Activated naive CD8-positive, alpha-beta T cell treated with anti-CD3 and anti-CD28 coated beads, Interleukin-2, amount 10 ng/mL, durations not matched to agents 7 days and 5 days (primary cell): ENCODE data around the gene CCKAR. TPM values are rescaled to one million over a fixed set of nuclear protein-coding genes. Genes with fewer than 3 reads are reported as not detected.
"Not testable (repeated sequence)": the region's sequence is repeated elsewhere in the genome, so short reads cannot be mapped to it uniquely, and the experiment has no call there.

Source experiments
- ATAC-seq: fragments of 150-1000 bp; cut with Tn5 transposase; one replicate; pipeline ENCODE4 v1.10.0; 2021; ENCODE audit warnings: low read depth, moderate library complexity
- POLR2A ChIA-PET: fragments of 350-600 bp; sonication (Branson Sonifier 250); formaldehyde crosslinking; loops from one replicate; lab custom pipeline; 2021; ENCODE audit warnings: antibody characterized with exemption; lab: Charles Lee
- DNase-seq: peaks from one replicate; pipeline ENCODE4 v3.0.0; 2021
- H3K27ac Mint-ChIP-seq: one replicate; pipeline ENCODE4 v1.8.0; 2022; ENCODE audit warnings: mild to moderate bottlenecking, mixed read lengths
- H3K27me3 Mint-ChIP-seq: one replicate; pipeline ENCODE4 v1.8.0; 2022; ENCODE audit warnings: mild to moderate bottlenecking, moderate library complexity, mixed read lengths
- H3K36me3 Mint-ChIP-seq: one replicate; pipeline ENCODE4 v1.8.0; 2021; ENCODE audit warnings: mild to moderate bottlenecking, mixed read lengths
- H3K4me1 Mint-ChIP-seq: one replicate; pipeline ENCODE4 v1.8.0; 2021; ENCODE audit warnings: mixed read lengths
- H3K4me3 Mint-ChIP-seq: one replicate; pipeline ENCODE4 v1.8.0; 2022; ENCODE audit warnings: mild to moderate bottlenecking, moderate library complexity, mixed read lengths
- H3K9me3 Mint-ChIP-seq: one replicate; pipeline ENCODE4 v1.8.0; 2021; ENCODE audit warnings: mixed read lengths
- total RNA-seq, 2 experiments: library from RNA; stranded (reverse); gene quantifications; one replicate each; pipeline ENCODE4 v1.2.3, GENCODE V29; 2021

CCKAR gene
- total RNA-seq, 2 experiments from 2014 or later, result not detected

DNA sequence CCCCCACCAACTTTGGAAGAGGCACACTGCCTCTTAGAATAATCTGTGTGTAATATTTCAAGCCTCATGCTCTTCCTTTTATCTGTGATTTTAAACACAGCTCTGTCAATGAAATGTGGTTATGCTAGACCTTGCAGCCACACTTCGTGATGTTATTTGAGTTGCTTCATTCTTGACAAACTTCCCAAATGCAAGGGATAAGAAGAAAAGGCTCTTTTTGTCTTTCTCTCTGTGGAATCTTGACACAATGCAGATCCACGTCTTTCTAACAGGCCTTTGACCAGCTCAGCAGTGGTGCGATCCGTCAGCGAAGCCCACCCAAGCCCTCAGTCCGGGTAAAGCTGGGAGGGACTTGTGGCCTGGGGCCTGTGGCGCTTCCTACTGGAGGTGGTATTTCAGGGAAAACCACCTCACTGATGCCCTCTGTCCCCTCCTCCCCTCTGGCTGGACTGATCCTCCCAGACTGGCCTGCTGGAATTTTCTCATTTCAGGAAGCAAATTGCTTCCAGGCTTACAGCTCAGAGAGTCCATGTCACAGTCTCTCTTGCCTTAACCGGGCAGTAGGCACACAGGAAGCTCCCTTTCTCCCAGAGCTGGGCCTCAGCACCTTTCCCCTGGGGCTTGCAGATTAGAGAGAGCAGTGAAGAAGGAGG, 19.5 kb upstream of the CCKAR start:
- Mint-ChIP-seq H3K9me3 (peaks cover 2% of the 10 kb centered on the region), H3K4me1 (no peaks in the 10 kb centered on the region), H3K36me3 (no peaks in the 10 kb centered on the region), H3K4me3 (no peak overlapping the region), H3K27me3 (peaks cover 3% of the 10 kb centered on the region), H3K27ac (no peak overlapping the region)
- ATAC-seq, result no peak
- DNase-seq, result no peak
- POLR2A ChIA-PET, result no interaction called here

DNA sequence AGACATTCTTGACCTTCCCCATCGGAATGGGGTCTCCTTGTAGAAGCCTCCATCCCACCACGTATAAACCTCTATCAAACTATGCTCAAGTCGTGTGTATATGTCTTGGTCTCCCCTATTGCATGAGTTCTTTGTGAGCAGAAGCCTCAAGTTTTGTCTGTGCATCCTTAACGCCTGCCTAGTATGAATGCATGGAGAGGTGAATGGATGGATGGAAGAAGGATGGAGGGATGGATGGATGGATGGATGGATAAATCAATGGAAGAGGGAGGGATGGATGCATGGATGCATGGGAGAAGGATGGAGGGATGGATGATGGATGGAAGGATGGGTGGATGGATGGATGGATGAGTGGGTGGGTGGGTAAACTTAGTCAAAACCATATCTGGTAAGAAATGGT, 17.0 kb upstream of the CCKAR start:
- Mint-ChIP-seq H3K36me3 (no peaks in the 10 kb centered on the region), H3K27ac (no peak overlapping the region), H3K27me3 (peaks cover 3% of the 10 kb centered on the region), H3K9me3 (peaks cover 2% of the 10 kb centered on the region), H3K4me1 (no peaks in the 10 kb centered on the region), H3K4me3 (no peak overlapping the region)
- no peak for DNase-seq
- ATAC-seq, result no peak
- POLR2A ChIA-PET, result no interaction called here

- H3K27me3 Mint-ChIP-seq, result peaks cover 1% of the 10 kb centered on the region
Measured at GRCh38 chr4:26503844-26504243, 13.6 kb upstream of the CCKAR start.

DNA sequence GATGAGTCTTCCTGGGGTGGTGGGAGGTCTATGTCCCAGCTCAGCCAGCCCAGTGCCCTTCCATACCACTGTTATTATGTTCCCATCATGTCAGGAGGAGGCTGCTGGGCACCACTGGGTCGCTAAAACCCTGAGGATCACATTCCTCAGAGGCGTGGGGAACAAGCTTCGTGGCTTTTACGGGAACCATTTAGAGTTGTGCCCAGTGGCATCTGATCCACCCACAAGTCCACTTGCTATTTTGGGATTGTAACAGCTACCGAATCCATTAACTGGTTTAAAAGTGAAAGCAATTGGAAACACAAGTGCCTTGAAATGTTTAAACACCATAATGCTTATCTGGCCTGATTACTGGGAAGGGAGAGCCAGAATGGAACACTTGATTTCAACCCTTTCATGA, 13.1 kb upstream of the CCKAR start:
- POLR2A ChIA-PET, result no interaction called here
- DNase-seq (no peak), ATAC-seq (no peak)
- Mint-ChIP-seq H3K27ac (no peak overlapping the region), H3K27me3 (peaks cover 5% of the 10 kb centered on the region), H3K4me3 (no peak overlapping the region), H3K4me1 (no peaks in the 10 kb centered on the region), H3K36me3 (no peaks in the 10 kb centered on the region), H3K9me3 (peaks cover 2% of the 10 kb centered on the region)

More at GRCh38 chr4:26503844-26504243, 13.6 kb upstream of the CCKAR start:
- Mint-ChIP-seq H3K4me3 (no peak overlapping the region), H3K9me3 (peaks cover 2% of the 10 kb centered on the region), H3K4me1 (no peaks in the 10 kb centered on the region), H3K36me3 (no peaks in the 10 kb centered on the region), H3K27ac (no peak overlapping the region)
- no peak for DNase-seq
- ATAC-seq, result no peak
- POLR2A ChIA-PET, result no interaction called here

GRCh38 chr4:26500565-26500999, 10.3 kb upstream of the CCKAR start:
- H3K4me1 Mint-ChIP-seq, ATAC-seq, H3K9me3 Mint-ChIP-seq, POLR2A ChIA-PET, H3K36me3 Mint-ChIP-seq, H3K4me3 Mint-ChIP-seq, H3K27me3 Mint-ChIP-seq, H3K27ac Mint-ChIP-seq, DNase-seq: not testable (repeated sequence)

DNA sequence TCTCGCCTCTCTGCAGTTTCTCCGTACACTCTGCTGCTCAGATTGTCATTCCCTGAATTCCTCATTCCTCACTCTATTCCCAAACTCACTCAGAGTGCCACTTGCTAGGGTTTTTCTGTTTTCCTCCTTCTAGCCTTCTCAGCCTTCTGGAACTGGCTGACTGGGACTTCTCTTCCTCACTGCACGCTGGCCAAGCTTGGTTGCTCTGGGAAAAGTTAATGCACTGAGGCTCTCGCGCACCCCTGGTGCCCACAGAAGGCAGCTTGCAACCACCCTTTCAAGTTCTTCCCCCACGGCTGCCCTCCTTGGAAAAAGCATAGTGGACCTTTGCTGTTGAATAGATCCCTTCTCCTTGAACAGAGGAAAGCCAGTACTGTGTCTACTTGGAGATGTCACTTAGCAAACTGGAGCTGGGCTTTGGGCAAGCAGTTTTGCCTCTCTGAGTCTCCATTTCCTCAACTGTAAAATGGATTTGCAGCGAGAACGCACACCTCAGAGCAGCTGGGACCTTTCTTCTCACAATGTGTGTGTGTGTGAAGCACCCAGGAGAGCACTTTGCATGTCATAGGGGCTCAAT, 6.0 kb upstream of the CCKAR start:
- no peaks in the 10 kb centered on the region for H3K9me3 Mint-ChIP-seq
- H3K4me3 Mint-ChIP-seq, result no peak overlapping the region
- ATAC-seq (no peak), DNase-seq (no peak)
- H3K4me1 Mint-ChIP-seq, result no peaks in the 10 kb centered on the region
- H3K36me3 Mint-ChIP-seq, result no peaks in the 10 kb centered on the region
- POLR2A ChIA-PET, result no interaction called here
- H3K27ac Mint-ChIP-seq, result no peak overlapping the region
- H3K27me3 Mint-ChIP-seq, result peaks cover 9% of the 10 kb centered on the region

DNA sequence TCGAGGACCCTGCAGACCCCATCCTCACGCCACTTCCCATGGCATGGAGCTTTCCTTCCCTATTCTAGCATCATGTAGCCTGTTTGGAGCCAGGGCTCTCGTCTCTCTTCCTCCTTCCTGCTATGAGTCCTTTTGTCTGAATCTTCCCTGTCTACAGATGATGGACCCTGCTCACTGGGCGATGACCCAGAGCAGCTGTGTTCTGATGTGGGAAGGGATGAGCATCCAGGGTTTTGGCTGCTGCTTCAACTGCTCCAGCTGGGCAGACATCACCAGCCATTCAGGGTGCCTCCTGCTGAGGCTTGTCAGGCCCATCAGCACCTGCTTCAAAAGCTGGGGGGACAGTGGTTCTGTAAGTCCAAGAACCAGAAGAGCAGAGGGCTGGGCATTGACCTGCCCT, 3.2 kb upstream of the CCKAR start:
- Mint-ChIP-seq H3K9me3 (no peaks in the 10 kb centered on the region), H3K27ac (no peak overlapping the region), H3K36me3 (no peaks in the 10 kb centered on the region), H3K4me3 (no peak overlapping the region), H3K4me1 (no peaks in the 10 kb centered on the region), H3K27me3 (peaks cover 9% of the 10 kb centered on the region)
- DNase-seq (no peak), ATAC-seq (no peak)
- POLR2A ChIA-PET, result no interaction called here

GRCh38 chr4:26491449-26492170, 1.3 kb upstream of the CCKAR start:
- no peak for ATAC-seq
- peaks cover 16% of the 10 kb centered on the region for H3K27me3 Mint-ChIP-seq
- POLR2A ChIA-PET, result no interaction called here
- H3K4me1 Mint-ChIP-seq, result no peaks in the 10 kb centered on the region
- no peak for DNase-seq
- no peak overlapping the region for H3K27ac Mint-ChIP-seq
- no peaks in the 10 kb centered on the region for H3K36me3 Mint-ChIP-seq
- no peak overlapping the region for H3K4me3 Mint-ChIP-seq
- H3K9me3 Mint-ChIP-seq, result no peaks in the 10 kb centered on the region

DNA sequence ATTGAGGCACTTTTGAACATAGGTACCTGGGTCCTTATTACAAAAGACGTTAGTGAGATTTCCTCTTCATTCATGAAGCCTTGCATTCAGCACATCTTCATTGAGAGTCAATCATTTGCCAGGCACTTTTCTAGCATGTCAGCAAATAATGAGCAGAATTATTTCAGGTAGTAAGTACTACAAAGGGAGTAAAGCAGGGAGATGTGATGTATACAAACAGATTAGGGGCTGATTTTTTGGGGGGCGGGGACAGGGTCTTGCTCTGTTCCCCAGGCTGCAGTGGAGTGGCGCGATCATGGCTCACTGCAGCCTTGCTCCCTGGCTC, 638 bp upstream of the CCKAR start:
- H3K4me3 Mint-ChIP-seq, result no peak overlapping the region
- H3K4me1 Mint-ChIP-seq, result no peaks in the 10 kb centered on the region
- POLR2A ChIA-PET, result no interaction called here
- H3K27ac Mint-ChIP-seq, result no peak overlapping the region
- H3K9me3 Mint-ChIP-seq, result no peaks in the 10 kb centered on the region
- H3K36me3 Mint-ChIP-seq, result no peaks in the 10 kb centered on the region
- H3K27me3 Mint-ChIP-seq, result peaks cover 16% of the 10 kb centered on the region
- ATAC-seq, result no peak
- DNase-seq, result no peak

- Mint-ChIP-seq H3K4me1 (no peaks in the 10 kb centered on the region), H3K36me3 (no peaks in the 10 kb centered on the region), H3K27ac (no peak overlapping the region), H3K9me3 (no peaks in the 10 kb centered on the region), H3K4me3 (no peak overlapping the region), H3K27me3 (peaks cover 13% of the 10 kb centered on the region)
- POLR2A ChIA-PET, result no interaction called here
- DNase-seq (no peak), ATAC-seq (no peak)
Measured at GRCh38 chr4:26489101-26489985, 941 bp downstream of the CCKAR start.

DNA sequence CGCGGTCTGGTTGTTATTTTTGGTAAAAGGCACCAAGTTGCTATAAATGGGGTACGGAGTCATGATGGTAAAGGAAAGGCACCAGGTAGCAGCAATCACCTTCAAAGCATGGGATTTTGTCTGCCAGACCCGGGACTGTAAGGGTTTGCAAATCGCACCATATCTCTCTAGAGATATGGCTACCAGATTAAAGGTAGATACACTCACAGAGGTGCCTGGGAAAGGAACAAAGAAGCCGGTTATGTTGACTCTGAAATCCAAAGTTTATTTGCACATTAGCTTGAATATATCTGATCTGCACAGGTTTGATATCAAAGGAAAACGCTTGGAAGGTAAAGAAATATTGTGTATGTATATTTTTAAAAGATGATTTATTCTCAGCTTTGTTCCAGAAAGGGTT, 4.6 kb downstream of the CCKAR start:
- POLR2A ChIA-PET, result no interaction called here
- no peak for DNase-seq

GRCh38 chr4:26484516-26484915, 5.8 kb downstream of the CCKAR start:
- no peak for ATAC-seq
- DNase-seq, result no peak
- H3K4me1 Mint-ChIP-seq, result no peaks in the 10 kb centered on the region
- POLR2A ChIA-PET, result no interaction called here
- no peaks in the 10 kb centered on the region for H3K9me3 Mint-ChIP-seq
- no peak overlapping the region for H3K27ac Mint-ChIP-seq
- H3K27me3 Mint-ChIP-seq, result peaks cover 9% of the 10 kb centered on the region
- H3K36me3 Mint-ChIP-seq, result no peaks in the 10 kb centered on the region
- no peak overlapping the region for H3K4me3 Mint-ChIP-seq

More for the DNA sequence above, 4.6 kb downstream of the CCKAR start:
- H3K27me3 Mint-ChIP-seq, result peaks cover 12% of the 10 kb centered on the region
- no peak overlapping the region for H3K4me3 Mint-ChIP-seq
- ATAC-seq, result no peak
- H3K27ac Mint-ChIP-seq, result no peak overlapping the region
- H3K36me3 Mint-ChIP-seq, result no peaks in the 10 kb centered on the region
- H3K9me3 Mint-ChIP-seq, result no peaks in the 10 kb centered on the region
- no peaks in the 10 kb centered on the region for H3K4me1 Mint-ChIP-seq

DNA sequence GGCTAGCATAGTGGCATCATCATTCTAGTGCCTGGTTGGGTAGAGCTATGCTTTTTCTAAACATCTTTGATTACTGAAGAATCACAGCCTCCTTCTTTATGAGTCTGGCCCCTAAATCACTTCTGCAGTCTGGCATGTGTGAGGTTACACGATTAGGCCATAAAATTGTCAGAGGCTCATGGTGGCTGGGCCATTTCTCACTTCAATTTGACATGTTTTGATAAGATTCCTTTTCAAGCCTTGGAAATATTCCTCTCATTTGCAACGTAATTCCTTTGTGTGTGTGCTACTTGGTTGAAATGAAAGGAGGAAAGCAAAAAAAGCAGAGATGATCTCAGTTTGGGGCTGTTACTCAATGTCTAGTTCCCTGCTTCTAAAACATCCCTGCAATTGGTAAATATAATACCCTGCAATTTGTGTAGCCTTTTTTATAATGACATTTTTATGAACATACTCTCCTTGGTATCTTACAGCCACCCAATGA, 6.2 kb downstream of the CCKAR start:
- no peaks in the 10 kb centered on the region for H3K9me3 Mint-ChIP-seq
- no peak overlapping the region for H3K27ac Mint-ChIP-seq
- no peaks in the 10 kb centered on the region for H3K36me3 Mint-ChIP-seq
- DNase-seq, result no peak
- H3K4me3 Mint-ChIP-seq, result no peak overlapping the region
- POLR2A ChIA-PET, result no interaction called here
- no peak for ATAC-seq
- peaks cover 9% of the 10 kb centered on the region for H3K27me3 Mint-ChIP-seq
- H3K4me1 Mint-ChIP-seq, result no peaks in the 10 kb centered on the region
